Suppressor macrophage treated with lipopolysaccharide for 1 hour (primary cell): ENCODE results near the gene DCPS.

Experiments
- DNase-seq, 3 donors: peaks; one replicate each; pipeline ENCODE4 v3.0.0-alpha.2; 2020 to 2022

The DCPS gene

GRCh38 chr11:126328938-126329643 is 25.2 kb downstream of the DCPS start:
- no peak for DNase-seq

GRCh38 chr11:126329644-126330211 is 25.9 kb downstream of the DCPS start:
- no peak for DNase-seq

- DNase-seq, result no peak
These were observed 27.4 kb downstream of the DCPS start for GRCh38 chr11:126331286-126331685.

GRCh38 chr11:126332221-126332711 is 28.4 kb downstream of the DCPS start:
- peak; percentile 38 to 59 (median 40) for DNase-seq

GRCh38 chr11:126333142-126333541 is 29.3 kb downstream of the DCPS start:
- no peak for DNase-seq

- no peak for DNase-seq
These were observed 31.0 kb downstream of the DCPS start for GRCh38 chr11:126334659-126335462.

GRCh38 chr11:126335463-126335760 is 31.6 kb downstream of the DCPS start:
- no peak for DNase-seq

- DNase-seq, result no peak
These were observed 32.3 kb downstream of the DCPS start for GRCh38 chr11:126336138-126336541.

GRCh38 chr11:126336671-126337101 is 32.8 kb downstream of the DCPS start:
- DNase-seq, result no peak

GRCh38 chr11:126337126-126337473 is 33.2 kb downstream of the DCPS start:
- DNase-seq, result no peak

- DNase-seq, result peak; percentile 51 to 83 (median 71)
These were observed 33.8 kb downstream of the DCPS start for GRCh38 chr11:126337474-126338241.

GRCh38 chr11:126338346-126339055 is 34.6 kb downstream of the DCPS start:
- DNase-seq, result no peak

GRCh38 chr11:126339073-126339862 is 35.4 kb downstream of the DCPS start:
- peak; percentile 71 to 83 (median 73) for DNase-seq

GRCh38 chr11:126339863-126340434 is 36.1 kb downstream of the DCPS start:
- no peak for DNase-seq

GRCh38 chr11:126340960-126341606 is 37.2 kb downstream of the DCPS start:
- no peak for DNase-seq

GRCh38 chr11:126341760-126342161 is 37.9 kb downstream of the DCPS start:
- DNase-seq, result peak; percentile 20 to 28 (median 21)

- DNase-seq, result no peak
These were observed 39.2 kb downstream of the DCPS start for GRCh38 chr11:126343051-126343450.

- DNase-seq, result no peak
These were observed 40.6 kb downstream of the DCPS start for GRCh38 chr11:126344141-126345080.

GRCh38 chr11:126345283-126345682 is 41.4 kb downstream of the DCPS start:
- no peak for DNase-seq
